Smooth muscle cell of the brain vasculature (primary cell): ENCODE results near the gene TBX10.
"Not testable (repeated sequence)": the region's sequence is repeated elsewhere in the genome, so short reads cannot be mapped to it uniquely, and the experiment has no call there.

Experiments used
- DNase-seq: peaks from one replicate; pipeline ENCODE4 v3.0.0-alpha.2; 2012; ENCODE audit warnings: low read depth, low spot score

Gene TBX10

GRCh38 chr11:67646535-67647336 lies 7.2 kb upstream of the TBX10 start:
- DNase-seq = no peak

- DNase-seq = no peak
Measured at GRCh38 chr11:67645521-67646461, 6.2 kb upstream of the TBX10 start.

GRCh38 chr11:67644472-67645418 lies 5.2 kb upstream of the TBX10 start:
- no peak for DNase-seq

GRCh38 chr11:67644042-67644441 lies 4.5 kb upstream of the TBX10 start:
- no peak for DNase-seq

GRCh38 chr11:67642173-67643120 lies 2.9 kb upstream of the TBX10 start:
- DNase-seq = no peak

- no peak for DNase-seq
Measured at GRCh38 chr11:67641338-67642172, 2.0 kb upstream of the TBX10 start.

- no peak for DNase-seq
Measured at GRCh38 chr11:67640758-67641337, 1.3 kb upstream of the TBX10 start.

- DNase-seq = no peak
Measured at GRCh38 chr11:67640021-67640757, 626 bp upstream of the TBX10 start.

GRCh38 chr11:67638535-67639437 lies 777 bp downstream of the TBX10 start:
- DNase-seq = no peak

- not testable (repeated sequence) for DNase-seq
Measured at GRCh38 chr11:67637441-67637840, 2.1 kb downstream of the TBX10 start.

- no peak for DNase-seq
Measured at GRCh38 chr11:67636962-67637361, 2.6 kb downstream of the TBX10 start.

- no peak for DNase-seq
Measured at GRCh38 chr11:67635231-67635521, 4.4 kb downstream of the TBX10 start.

- no peak for DNase-seq
Measured at GRCh38 chr11:67634366-67635230, 5.0 kb downstream of the TBX10 start.

- no peak for DNase-seq
Measured at GRCh38 chr11:67633758-67634365, 5.7 kb downstream of the TBX10 start.

- no peak for DNase-seq
Measured at GRCh38 chr11:67632982-67633755, 6.4 kb downstream of the TBX10 start.
